ENCODE measurements around the gene OGFRL1.

OGFRL1 gene

GRCh38 chr6:71287038-71287437 is 1.6 kb upstream of the OGFRL1 start:
- no peak for DNase-seq

GRCh38 chr6:71287926-71288227 is 734 bp upstream of the OGFRL1 start:
- no peak for DNase-seq

GRCh38 chr6:71289039-71289801 is 609 bp downstream of the OGFRL1 start:
- DNase-seq = peak; percentile 61

- no peak for DNase-seq
Observed at GRCh38 chr6:71289802-71290175, 1.2 kb downstream of the OGFRL1 start.

- DNase-seq = no peak
Observed at GRCh38 chr6:71290611-71291010, 2.0 kb downstream of the OGFRL1 start.

- no peak for DNase-seq
Observed at GRCh38 chr6:71292001-71292400, 3.4 kb downstream of the OGFRL1 start.

- DNase-seq = no peak
Observed at GRCh38 chr6:71294121-71294523, 5.5 kb downstream of the OGFRL1 start.

- DNase-seq = no peak
Observed at GRCh38 chr6:71298459-71298858, 9.8 kb downstream of the OGFRL1 start.

GRCh38 chr6:71299541-71300470 is 11.2 kb downstream of the OGFRL1 start:
- DNase-seq = no peak

- no peak for DNase-seq
Observed at GRCh38 chr6:71300561-71301168, 12.1 kb downstream of the OGFRL1 start.

GRCh38 chr6:71301546-71301945 is 12.9 kb downstream of the OGFRL1 start:
- DNase-seq = no peak

GRCh38 chr6:71309656-71310055 is 21.0 kb downstream of the OGFRL1 start:
- no peak for DNase-seq

- DNase-seq = no peak
Observed at GRCh38 chr6:71310261-71310660, 21.6 kb downstream of the OGFRL1 start.

- no peak for DNase-seq
Observed at GRCh38 chr6:71312089-71312488, 23.5 kb downstream of the OGFRL1 start.

- DNase-seq = no peak
Observed at GRCh38 chr6:71317441-71317840, 28.8 kb downstream of the OGFRL1 start.

- no peak for DNase-seq
Observed at GRCh38 chr6:71320041-71320440, 31.4 kb downstream of the OGFRL1 start.

GRCh38 chr6:71321314-71321713 is 32.7 kb downstream of the OGFRL1 start:
- no peak for DNase-seq

- DNase-seq = no peak
Observed at GRCh38 chr6:71324194-71324785, 35.7 kb downstream of the OGFRL1 start.

- no peak for DNase-seq
Observed at GRCh38 chr6:71326611-71327010, 38.0 kb downstream of the OGFRL1 start.

- DNase-seq = no peak
Observed at GRCh38 chr6:71330501-71330900, 41.9 kb downstream of the OGFRL1 start.

GRCh38 chr6:71332012-71332411 is 43.4 kb downstream of the OGFRL1 start:
- DNase-seq = no peak

GRCh38 chr6:71333050-71333449 is 44.4 kb downstream of the OGFRL1 start:
- DNase-seq = no peak

GRCh38 chr6:71333697-71334096 is 45.1 kb downstream of the OGFRL1 start:
- no peak for DNase-seq

Measured in right forelimb (tissue), 1 donor.